GM12891 (cell line): Measurements from ENCODE around the gene FLYWCH1.

Experiments used
- SPI1 ChIP-seq: IDR thresholded peaks from 2 replicates; pipeline ENCODE4 v1.6.1; 2011; ENCODE audit warnings: low read depth, low read length, control low read depth
- TAF1 ChIP-seq: IDR thresholded peaks from 2 replicates; pipeline ENCODE4 v1.6.1; 2011; ENCODE audit warnings: low read depth, low read length, control low read depth

- no peak for TF ChIP-seq TAF1
- TF ChIP-seq SPI1, result no peak
Observed at GRCh38 chr16:2992383-2993081, 80.8 kb downstream of the FLYWCH1 start.
